ENCODE data around the gene HSF4.
A peak's percentile ranks its signal among the peaks of the same experiment; 100 is the strongest.

HSF4 gene

DNA sequence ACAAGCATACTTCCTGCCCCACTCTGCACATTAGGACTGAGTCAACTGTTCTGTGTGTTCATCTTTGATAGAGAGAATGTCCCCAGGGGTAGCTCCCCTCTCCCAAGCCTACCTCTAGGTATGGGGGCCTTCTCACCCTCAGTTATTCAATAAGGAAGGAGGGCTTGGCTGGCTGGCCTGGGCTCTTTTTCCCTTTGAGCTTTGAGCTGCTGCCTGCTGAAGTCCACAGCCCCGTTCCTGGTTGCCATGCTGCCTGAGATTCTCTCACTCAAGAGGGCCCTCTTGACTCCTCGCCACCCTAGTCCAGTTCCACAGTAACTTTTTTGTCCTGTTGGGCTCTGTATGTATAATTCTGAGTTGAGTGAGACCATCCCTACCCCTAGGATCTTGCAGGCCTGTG lies 18.8 kb upstream of the HSF4 start:
- TF ChIP-seq, protein P1, sequence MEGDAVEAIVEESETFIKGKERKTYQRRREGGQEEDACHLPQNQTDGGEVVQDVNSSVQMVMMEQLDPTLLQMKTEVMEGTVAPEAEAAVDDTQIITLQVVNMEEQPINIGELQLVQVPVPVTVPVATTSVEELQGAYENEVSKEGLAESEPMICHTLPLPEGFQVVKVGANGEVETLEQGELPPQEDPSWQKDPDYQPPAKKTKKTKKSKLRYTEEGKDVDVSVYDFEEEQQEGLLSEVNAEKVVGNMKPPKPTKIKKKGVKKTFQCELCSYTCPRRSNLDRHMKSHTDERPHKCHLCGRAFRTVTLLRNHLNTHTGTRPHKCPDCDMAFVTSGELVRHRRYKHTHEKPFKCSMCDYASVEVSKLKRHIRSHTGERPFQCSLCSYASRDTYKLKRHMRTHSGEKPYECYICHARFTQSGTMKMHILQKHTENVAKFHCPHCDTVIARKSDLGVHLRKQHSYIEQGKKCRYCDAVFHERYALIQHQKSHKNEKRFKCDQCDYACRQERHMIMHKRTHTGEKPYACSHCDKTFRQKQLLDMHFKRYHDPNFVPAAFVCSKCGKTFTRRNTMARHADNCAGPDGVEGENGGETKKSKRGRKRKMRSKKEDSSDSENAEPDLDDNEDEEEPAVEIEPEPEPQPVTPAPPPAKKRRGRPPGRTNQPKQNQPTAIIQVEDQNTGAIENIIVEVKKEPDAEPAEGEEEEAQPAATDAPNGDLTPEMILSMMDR (IDR thresholded peaks at IDR 0.05), result no peak
- TF ChIP-seq ZFX (IDR thresholded peaks at IDR 0.05; ENCODE audit: borderline replicate concordance), result no peak
- no peak overlapping the region for H3K27ac ChIP-seq

DNA sequence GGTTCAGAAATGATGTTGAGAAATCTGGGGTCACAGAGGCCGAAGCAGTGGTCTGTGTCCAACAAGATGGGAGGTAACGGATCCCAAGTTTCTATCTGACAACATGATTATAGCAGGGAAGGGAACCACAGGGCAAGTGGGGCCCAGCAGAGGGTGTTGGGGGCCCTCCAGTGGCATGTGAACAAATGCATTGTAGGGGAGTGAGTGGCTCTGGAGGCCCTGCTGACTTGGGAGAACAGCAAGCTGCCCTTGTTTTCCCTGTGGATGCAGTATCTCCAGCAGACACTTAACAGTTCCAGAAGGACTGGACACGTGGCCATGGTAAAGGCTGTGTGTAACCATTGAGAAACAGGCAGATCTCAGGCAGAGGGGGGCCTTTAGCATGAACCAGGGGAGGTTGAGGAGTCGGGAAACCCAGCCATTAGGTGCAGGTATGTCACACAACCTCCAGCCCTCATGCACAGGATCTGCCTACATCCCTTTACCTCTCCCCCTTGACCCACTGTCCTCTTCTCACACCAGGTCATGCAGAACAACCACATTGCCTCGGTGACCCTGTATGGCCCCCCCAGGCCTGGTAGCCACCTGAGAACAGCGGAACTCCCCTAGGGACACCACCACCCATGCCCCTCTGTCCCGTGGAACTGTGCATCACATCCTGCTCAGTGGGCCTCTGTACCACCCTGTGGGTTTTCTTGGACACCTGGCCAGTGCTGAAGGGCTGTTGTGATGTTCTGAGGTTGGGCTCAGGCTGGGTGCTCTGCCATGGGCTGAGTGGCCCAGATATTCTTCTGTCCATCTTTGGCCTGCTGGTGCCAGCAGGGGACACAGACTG lies 17.8 kb upstream of the HSF4 start:
- H3K27ac ChIP-seq, result no peak overlapping the region
- no peak for TF ChIP-seq ZFX (IDR thresholded peaks at IDR 0.05; ENCODE audit: borderline replicate concordance)
- TF ChIP-seq, protein P1 (IDR thresholded peaks at IDR 0.05), result no peak

DNA sequence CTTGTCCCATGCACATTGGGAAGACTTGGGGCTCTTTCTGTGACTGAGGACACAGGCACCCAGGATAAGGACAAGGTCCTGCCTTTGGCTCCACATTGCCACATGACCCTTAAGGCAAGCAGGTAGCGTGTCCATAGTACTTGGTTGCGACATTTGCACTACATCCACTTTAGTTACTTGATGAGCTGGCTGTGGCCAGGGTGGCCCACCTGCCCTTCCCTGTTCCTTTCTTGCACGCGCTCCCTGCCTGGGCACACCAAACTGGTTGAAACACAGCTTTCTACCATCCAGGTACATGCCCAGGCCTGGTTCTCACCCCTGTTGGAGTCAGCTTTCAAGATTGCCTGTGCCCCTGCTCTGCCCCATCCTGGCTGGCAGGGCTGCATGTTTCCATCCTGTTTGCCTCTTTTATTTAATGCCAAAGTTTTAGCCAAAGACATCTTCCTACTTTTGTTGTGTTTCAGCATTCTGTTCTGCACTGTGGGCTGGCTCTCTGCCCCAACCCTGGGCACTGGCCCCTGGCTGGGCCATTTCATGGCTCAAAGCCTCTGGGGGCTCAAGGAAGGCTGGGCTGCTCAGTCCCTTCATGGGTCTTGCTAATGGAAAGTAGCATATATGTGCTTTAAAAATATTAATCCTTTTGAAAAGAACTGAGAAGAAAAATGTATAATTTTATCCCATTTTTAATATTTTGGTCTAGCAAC lies 17.0 kb upstream of the HSF4 start:
- H3K27ac ChIP-seq, result no peak overlapping the region
- TF ChIP-seq, protein P1 (IDR thresholded peaks at IDR 0.05), result no peak
- no peak for TF ChIP-seq ZFX (IDR thresholded peaks at IDR 0.05; ENCODE audit: borderline replicate concordance)

DNA sequence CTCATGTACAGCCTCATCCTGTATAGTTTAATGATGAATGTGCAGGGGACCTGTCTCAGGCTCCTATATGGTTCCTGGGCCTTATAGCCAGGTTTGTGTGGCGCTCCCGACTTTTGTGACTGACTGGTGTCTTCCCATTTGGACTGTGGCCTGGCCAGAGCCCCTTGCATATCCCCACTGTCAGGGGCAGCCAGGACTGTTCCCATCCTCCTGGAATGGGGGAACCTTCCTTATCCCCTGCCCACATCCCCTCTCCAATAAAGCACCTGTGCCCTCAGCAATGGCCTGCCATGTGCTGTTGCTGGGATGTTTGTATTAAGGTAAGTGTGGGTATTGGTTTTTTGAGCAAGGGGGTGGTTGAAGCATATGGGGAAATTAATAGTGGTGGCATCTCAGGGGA lies 16.3 kb upstream of the HSF4 start:
- TF ChIP-seq, protein P1 (IDR thresholded peaks at IDR 0.05), result no peak
- no peak for TF ChIP-seq ZFX (IDR thresholded peaks at IDR 0.05; ENCODE audit: borderline replicate concordance)
- no peak overlapping the region for H3K27ac ChIP-seq

DNA sequence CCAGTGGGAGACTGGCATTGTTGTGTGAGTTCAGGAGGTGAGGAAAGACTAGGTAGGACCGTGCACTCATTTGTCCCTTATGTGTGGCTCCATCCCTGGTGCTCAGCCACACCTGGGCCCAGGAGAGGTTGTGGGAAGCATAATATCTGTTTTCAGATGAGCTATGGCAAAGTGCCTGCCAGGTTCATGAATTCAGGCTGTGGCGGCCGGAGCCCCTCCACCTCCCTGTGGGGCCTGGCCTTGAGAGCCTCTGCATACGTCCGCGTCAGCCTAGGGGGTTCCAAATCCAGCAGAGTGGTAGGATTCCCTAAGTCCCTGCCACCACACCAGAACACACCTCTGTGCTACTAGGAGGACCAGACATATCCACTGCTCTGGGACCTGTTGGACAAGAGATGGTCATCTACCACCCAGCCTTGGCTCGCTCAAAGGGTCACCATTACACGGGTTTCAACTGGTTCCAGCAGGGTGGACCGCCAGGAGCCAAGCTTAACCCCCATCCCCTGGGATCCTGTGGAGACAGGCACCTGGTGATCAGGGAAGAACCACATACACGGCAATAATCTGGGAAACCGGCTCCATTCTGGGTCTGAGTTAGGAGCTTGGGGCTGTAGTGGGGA lies 15.8 kb upstream of the HSF4 start:
- no peak overlapping the region for H3K27ac ChIP-seq
- no peak for TF ChIP-seq ZFX (IDR thresholded peaks at IDR 0.05; ENCODE audit: borderline replicate concordance)
- TF ChIP-seq, protein P1 (IDR thresholded peaks at IDR 0.05), result no peak

DNA sequence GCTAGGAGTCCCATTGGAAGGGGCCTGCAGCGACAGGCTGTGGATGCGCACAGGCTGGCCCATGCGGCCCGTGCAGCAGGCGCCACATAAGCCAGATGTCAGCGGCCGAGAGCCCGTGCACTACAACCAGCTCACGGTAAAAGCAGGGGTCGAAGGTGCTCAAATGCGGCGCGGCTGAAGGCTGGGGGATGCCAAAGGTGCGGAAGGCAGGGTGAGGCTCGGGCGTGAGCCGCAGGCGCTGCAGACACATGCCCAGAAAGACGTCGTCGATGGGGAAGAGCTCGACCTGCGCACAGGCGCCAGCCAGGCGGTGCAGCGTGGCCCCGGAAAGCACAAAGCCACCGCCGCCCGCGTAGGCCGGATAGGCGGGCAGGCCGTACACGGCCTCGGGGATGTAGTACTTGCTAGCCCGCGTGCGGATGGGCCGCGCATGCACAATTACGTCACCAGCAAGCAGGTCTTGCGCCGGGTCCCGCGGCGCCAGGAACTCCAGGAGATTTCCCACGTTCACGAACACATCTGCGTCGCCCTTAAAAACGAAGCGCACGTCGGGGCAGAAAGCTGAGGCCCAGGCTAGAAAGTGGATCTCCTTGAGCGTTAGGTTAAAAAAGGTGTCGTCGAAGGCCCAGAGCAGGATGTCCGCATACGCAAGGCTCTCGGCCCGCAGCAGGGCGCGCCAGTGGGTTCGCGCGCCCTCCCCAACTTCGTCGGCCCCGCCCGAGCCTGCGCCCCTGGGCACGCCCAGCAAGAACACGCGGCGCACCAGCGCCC lies 15.1 kb upstream of the HSF4 start:
- H3K27ac ChIP-seq, result no peak overlapping the region
- TF ChIP-seq ZFX (IDR thresholded peaks at IDR 0.05; ENCODE audit: borderline replicate concordance), result no peak
- TF ChIP-seq, protein P1 (IDR thresholded peaks at IDR 0.05), result peak; percentile 8; the same call in 1 of the 2 replicates

All from 22Rv1 (cell line).